ENCODE measurements around the gene PPP4R4.

The PPP4R4 gene

GRCh38 chr14:94162466-94162865 is 11.7 kb upstream of the PPP4R4 start:
- Histone ChIP-seq H3K4me3 (ENCODE audit: low read depth, low read length, poor library complexity, severe bottlenecking) (no peak overlapping the region), H3F3A (ENCODE audit: insufficient read depth, low read length) (no peaks in the 10 kb centered on the region), H3K79me2 (ENCODE audit: insufficient read depth, low read length) (no peaks in the 10 kb centered on the region), H3K4me2 (ENCODE audit: low read length) (no peak overlapping the region), H3K9me3 (ENCODE audit: low read length) (no peaks in the 10 kb centered on the region), H3K9ac (ENCODE audit: low read length) (no peak overlapping the region), H3K27me3 (ENCODE audit: insufficient read depth, low read length) (no peaks in the 10 kb centered on the region), H3K36me3 (ENCODE audit: insufficient read depth, low read length) (no peaks in the 10 kb centered on the region), H3K27ac (ENCODE audit: low read depth, low read length, poor library complexity, severe bottlenecking) (no peak overlapping the region), H3K9me2 (ENCODE audit: low read depth, low read length) (no peaks in the 10 kb centered on the region), H4K20me1 (ENCODE audit: insufficient read depth, low read length) (no peaks in the 10 kb centered on the region), H3K4me1 (ENCODE audit: insufficient read depth, low read length, severe bottlenecking) (no peaks in the 10 kb centered on the region), H2AFZ (ENCODE audit: low read length) (no peak overlapping the region)
- no peak for TF ChIP-seq EZH2 (IDR thresholded peaks at IDR 0.05; ENCODE audit: borderline replicate concordance, low read length)
- TF ChIP-seq, protein P1, sequence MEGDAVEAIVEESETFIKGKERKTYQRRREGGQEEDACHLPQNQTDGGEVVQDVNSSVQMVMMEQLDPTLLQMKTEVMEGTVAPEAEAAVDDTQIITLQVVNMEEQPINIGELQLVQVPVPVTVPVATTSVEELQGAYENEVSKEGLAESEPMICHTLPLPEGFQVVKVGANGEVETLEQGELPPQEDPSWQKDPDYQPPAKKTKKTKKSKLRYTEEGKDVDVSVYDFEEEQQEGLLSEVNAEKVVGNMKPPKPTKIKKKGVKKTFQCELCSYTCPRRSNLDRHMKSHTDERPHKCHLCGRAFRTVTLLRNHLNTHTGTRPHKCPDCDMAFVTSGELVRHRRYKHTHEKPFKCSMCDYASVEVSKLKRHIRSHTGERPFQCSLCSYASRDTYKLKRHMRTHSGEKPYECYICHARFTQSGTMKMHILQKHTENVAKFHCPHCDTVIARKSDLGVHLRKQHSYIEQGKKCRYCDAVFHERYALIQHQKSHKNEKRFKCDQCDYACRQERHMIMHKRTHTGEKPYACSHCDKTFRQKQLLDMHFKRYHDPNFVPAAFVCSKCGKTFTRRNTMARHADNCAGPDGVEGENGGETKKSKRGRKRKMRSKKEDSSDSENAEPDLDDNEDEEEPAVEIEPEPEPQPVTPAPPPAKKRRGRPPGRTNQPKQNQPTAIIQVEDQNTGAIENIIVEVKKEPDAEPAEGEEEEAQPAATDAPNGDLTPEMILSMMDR (IDR thresholded peaks at IDR 0.05; ENCODE audit: low read length) = no peak

GRCh38 chr14:94163796-94164195 is 10.3 kb upstream of the PPP4R4 start:
- no peak overlapping the region for H3K9ac ChIP-seq (ENCODE audit: low read length)

DNA sequence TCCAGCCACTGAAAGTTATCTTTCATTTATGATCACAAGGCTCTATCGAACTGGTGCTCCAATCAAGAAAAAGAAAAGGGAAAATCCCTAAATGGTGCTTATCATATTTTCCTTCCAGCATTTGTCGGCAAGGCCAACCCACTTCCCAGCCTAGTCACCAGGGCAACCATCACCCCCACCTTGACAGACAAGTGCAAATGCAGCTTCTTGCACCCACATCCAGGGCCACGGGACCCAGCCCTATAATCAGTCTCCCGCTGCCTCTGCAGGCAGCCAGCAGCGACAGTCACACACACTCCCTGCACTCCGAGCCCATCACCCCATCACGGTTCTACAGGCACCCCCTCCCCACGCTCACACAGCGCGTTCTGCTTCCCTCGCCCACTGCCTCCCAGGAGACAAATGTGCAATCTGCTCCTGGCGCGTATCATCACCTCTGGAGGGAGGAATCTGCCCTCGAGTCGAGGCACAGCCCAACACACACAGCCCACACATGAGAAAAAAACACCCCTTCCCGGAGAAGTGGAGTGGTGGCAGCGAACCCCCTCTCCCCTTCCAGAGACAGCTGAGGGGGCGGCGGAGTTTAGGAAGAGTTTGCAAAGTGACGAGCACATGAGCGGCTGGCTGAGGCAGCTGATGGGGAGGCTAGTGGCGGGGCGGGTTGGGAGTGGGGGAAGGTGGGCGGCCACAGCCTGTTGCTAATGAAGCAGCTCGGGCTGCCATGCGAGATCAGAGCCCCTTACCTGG is 9.3 kb upstream of the PPP4R4 start:
- no peak overlapping the region for H3K4me2 ChIP-seq (ENCODE audit: low read length)
- H3K9me3 ChIP-seq (ENCODE audit: low read length) = no peaks in the 10 kb centered on the region
- H3K36me3 ChIP-seq (ENCODE audit: insufficient read depth, low read length) = no peaks in the 10 kb centered on the region
- H3K4me1 ChIP-seq (ENCODE audit: insufficient read depth, low read length, severe bottlenecking) = no peaks in the 10 kb centered on the region
- H3K9ac ChIP-seq (ENCODE audit: low read length) = no peak overlapping the region
- no peaks in the 10 kb centered on the region for H3K9me2 ChIP-seq (ENCODE audit: low read depth, low read length)
- no peak overlapping the region for H3K4me3 ChIP-seq (ENCODE audit: low read depth, low read length, poor library complexity, severe bottlenecking)
- no peaks in the 10 kb centered on the region for H3K27me3 ChIP-seq (ENCODE audit: insufficient read depth, low read length)
- no peak overlapping the region for H3K27ac ChIP-seq (ENCODE audit: low read depth, low read length, poor library complexity, severe bottlenecking)
- no peak overlapping the region for H2AFZ ChIP-seq (ENCODE audit: low read length)
- TF ChIP-seq EZH2 (IDR thresholded peaks at IDR 0.05; ENCODE audit: borderline replicate concordance, low read length) = no peak
- TF ChIP-seq, protein P1 (IDR thresholded peaks at IDR 0.05; ENCODE audit: low read length) = no peak
- no peaks in the 10 kb centered on the region for H4K20me1 ChIP-seq (ENCODE audit: insufficient read depth, low read length)
- no peaks in the 10 kb centered on the region for H3K79me2 ChIP-seq (ENCODE audit: insufficient read depth, low read length)
- no peaks in the 10 kb centered on the region for H3F3A ChIP-seq (ENCODE audit: insufficient read depth, low read length)

More at GRCh38 chr14:94163796-94164195, 10.3 kb upstream of the PPP4R4 start:
- H3K36me3 ChIP-seq (ENCODE audit: insufficient read depth, low read length) = no peaks in the 10 kb centered on the region
- H3K4me1 ChIP-seq (ENCODE audit: insufficient read depth, low read length, severe bottlenecking) = no peaks in the 10 kb centered on the region
- no peak overlapping the region for H3K4me2 ChIP-seq (ENCODE audit: low read length)
- H3K27ac ChIP-seq (ENCODE audit: low read depth, low read length, poor library complexity, severe bottlenecking) = no peak overlapping the region
- H3K4me3 ChIP-seq (ENCODE audit: low read depth, low read length, poor library complexity, severe bottlenecking) = no peak overlapping the region
- no peaks in the 10 kb centered on the region for H4K20me1 ChIP-seq (ENCODE audit: insufficient read depth, low read length)
- H3F3A ChIP-seq (ENCODE audit: insufficient read depth, low read length) = no peaks in the 10 kb centered on the region
- no peaks in the 10 kb centered on the region for H3K9me2 ChIP-seq (ENCODE audit: low read depth, low read length)
- H3K9me3 ChIP-seq (ENCODE audit: low read length) = no peaks in the 10 kb centered on the region
- no peaks in the 10 kb centered on the region for H3K27me3 ChIP-seq (ENCODE audit: insufficient read depth, low read length)
- H2AFZ ChIP-seq (ENCODE audit: low read length) = no peak overlapping the region
- no peaks in the 10 kb centered on the region for H3K79me2 ChIP-seq (ENCODE audit: insufficient read depth, low read length)
- TF ChIP-seq EZH2 (IDR thresholded peaks at IDR 0.05; ENCODE audit: borderline replicate concordance, low read length) = no peak
- TF ChIP-seq, protein P1 (IDR thresholded peaks at IDR 0.05; ENCODE audit: low read length) = no peak

Data from OCI-LY1 (cell line).